ENCODE results near the gene FOXO3.

GRCh38 chr6:108560463-108561308 lies at the start of gene FOXO3:
- TF ChIP-seq GATA2 (IDR thresholded peaks at IDR 0.05; ENCODE audit: low read depth, low read length) (no peak), GATA3 (IDR thresholded peaks at IDR 0.05; ENCODE audit: low read depth, low read length) (no peak)

Measured in SH-SY5Y (cell line).